RPMI7951 (cell line): ENCODE data around the gene MLEC. TPM values are rescaled to one million over a fixed set of nuclear protein-coding genes. Genes with fewer than 3 reads are reported as not detected.
"Not testable (repeated sequence)": the region's sequence is repeated elsewhere in the genome, so short reads cannot be mapped to it uniquely, and the experiment has no call there.

ENCODE experiments used
- DNase-seq: peaks from one replicate; pipeline ENCODE4 v3.0.0-alpha.2; 2012; ENCODE audit warnings: low read depth
- total RNA-seq: library from RNA; depleted of rRNA; stranded (reverse); fragments of >200 nt; shearing (Covaris generic); gene quantifications from 2 replicates; pipeline ENCODE4 v1.2.3, GENCODE V29; 2014

Gene MLEC
- total RNA-seq, 1 experiment from 2014 or later: 80.7 TPM

DNA sequence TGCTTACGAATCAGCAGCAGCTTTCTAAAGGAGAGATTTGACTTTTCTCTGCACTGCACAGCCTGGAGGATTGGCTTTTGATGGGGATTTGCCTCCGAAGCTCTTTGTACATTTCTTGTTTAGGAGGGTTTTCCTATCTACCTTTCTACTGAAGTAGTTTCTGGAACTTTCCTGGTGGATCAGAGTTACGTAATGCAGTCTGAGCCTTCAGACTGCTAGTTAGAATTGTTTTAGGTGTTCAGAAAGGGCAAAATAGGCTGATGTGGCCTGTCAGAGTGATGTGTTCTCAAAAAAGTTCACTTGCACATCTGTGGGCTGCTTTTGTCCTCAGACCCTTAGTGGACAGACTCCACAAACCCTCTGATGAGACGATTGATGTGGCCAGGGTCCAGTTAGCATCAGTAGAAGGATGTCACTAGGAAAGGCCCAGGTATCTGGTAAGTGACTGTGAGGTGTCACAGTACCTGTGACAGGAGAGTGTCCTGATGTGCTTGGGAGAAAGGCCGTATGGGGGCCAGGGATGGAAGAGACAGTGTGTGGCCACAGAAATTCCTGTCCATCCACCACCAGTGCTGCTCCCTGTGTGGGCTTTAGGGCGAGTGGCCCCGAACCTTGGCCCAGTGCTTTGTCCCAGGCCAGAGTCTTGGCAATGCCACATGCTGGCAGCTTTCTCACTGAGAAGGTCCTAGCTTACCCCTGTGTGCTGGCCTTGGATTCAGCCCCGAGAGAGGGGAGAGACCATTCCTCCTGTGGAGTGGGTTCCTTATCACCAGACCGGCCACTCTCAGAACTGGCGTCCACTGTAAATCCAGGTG lies 34.2 kb downstream of the MLEC start:
- DNase-seq: no peak

DNA sequence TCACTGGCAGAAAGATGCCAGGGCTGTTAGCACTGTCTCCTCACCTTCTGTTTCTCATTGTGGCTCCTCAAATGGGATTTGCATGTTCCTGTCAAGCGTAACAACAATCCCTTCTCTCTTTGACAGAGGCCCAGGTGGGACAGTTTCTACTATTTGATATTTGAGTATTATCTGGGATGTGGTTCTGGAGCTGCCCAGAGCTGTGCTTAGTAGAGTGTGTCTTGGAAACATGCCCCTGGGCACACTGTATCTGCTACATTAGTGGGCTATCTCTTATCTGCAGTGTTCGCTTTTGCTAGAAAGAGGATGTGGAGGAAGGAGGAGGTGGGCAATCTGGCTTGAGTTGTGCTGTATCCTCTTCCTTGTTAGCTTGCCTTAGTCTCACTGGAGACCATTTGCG lies 34.9 kb downstream of the MLEC start:
- no peak for DNase-seq

DNA sequence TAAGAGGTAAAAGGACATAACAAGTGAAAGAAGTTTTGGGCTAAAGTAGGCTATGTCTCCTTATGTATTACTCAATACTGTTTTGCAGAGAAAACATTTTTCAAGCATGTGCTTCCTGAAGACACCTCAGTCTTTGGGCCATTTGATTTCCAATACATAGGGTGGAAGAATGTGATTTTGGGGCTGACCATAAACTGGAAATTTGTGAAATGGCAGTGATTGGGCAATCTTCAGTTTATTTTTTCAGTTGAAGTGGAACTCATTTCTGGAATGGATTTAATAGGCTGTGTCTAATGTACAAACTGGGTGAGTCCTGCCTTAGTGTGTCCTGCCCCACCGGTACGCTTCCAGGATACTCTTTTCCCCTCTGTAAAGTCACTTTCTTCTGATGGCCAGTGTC lies 35.8 kb downstream of the MLEC start:
- DNase-seq: no peak

DNA sequence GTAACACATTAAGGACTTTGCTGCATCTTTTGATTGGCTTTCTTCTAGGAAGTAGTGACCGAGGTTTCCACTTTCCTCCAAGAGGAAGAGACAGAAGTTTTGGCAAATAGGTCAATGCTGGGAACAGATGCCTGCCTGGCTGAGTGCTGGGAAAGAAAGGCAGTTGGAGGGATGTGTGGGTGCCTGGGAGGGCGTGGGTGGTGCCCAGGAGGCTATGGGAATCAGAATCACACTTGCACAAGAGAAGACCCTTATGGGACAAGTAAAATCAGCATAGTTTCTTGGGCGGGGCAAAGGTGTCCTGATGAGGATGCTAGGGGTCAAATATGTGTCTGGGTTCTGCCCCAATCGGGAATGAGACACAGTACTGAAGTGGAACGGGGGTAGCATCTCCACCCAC lies 37.8 kb downstream of the MLEC start:
- no peak for DNase-seq

DNA sequence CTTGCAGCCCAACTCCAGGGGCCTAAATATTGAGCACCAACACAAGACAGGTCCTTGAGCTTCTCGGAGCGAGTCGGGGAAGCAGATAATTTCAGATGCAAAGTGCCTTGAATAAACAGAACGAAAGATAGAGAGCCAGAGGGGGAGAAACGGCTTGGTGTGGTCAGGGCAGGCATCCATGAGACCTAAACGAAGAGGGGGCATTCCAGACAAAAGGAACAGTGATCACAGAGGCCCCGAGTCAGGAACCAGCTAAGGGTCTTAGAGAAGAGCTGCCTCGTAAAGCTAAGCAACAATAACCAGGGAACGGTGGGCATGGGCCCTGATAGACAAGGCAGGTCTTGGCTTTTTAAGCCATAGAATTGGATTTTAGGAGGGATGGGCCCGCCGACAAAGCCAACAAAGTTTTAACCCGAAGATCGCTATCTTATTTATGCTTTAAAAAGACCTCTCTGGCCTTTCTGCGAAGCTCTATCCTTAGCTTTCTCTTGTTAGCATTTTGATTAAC lies 38.3 kb downstream of the MLEC start:
- no peak for DNase-seq

DNA sequence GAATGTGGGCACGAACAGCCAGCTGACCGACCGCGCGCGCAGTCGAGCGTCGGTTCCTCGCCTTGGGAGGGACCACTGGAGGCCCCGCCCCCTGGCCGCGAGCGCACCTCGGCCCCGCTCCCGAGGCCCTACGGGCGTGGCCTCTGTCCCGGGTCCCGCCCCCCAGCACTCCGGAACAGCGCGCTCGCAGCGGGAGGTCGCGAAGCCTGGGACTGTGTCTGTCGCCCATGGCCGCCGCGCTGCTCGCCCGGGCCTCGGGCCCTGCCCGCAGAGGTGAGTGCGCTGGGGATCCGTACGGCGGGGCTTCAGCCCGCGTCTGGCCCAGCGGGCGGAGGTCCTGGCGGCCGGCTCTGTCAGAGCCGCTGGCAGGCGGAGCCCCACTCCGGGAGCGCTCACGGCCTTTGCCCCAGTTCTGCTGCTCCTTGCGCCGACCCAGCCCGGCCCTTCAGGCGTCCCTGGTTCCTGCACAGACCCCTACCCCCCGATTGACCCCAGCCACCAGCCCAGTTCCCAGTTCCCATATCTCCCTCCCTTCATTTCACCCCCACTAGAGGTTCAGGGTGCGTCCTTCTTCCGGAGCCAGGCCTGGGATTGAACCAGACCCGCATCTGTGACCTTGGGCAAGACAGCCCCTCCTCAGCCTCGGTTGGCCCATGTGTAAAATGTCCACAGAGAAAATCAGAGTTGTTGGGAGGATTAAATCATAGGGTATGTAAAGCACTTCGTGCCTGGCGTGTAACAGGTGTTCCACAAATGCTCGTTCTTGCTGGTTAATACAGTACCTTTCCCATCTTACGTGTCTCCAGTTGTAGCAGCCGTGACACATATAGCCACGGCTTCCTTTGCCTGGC lies 38.9 kb downstream of the MLEC start, which contains the start of gene ACADS:
Gene ACADS, plus strand, starts transcription at position 168 of the 851 bp plus-strand sequence. Its CDS starts 60 bp downstream, at position 228.
- peak; percentile 79 for DNase-seq

DNA sequence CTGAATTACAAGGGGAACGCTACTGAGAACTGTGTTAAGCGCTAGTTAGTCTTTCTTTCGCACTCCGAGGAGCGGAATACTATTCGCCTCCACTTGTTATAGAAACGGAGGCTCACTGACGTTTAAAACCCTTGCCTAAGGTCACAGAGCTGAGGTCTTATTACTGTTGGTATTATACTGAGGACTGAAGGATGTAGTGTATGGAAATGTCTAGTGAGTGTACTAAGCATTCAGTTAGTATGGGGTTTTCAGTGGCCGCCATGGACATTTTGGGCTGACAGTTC lies 39.5 kb downstream of the MLEC start:
- DNase-seq: no peak

DNA sequence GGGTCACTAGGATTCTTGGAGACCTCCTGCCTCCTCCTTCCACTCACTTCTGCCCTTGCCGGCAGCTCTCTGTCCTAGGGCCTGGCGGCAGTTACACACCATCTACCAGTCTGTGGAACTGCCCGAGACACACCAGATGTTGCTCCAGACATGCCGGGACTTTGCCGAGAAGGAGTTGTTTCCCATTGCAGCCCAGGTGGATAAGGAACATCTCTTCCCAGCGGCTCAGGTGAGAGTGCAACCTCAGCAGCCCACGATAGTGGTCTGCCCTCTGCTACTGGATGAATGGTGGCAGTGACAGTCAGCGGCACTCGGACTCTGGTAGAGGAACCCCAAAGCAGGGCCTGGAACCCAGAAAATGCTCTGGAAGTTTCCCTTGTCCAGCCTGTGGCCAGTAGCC lies 40.0 kb downstream of the MLEC start:
- DNase-seq: no peak

DNA sequence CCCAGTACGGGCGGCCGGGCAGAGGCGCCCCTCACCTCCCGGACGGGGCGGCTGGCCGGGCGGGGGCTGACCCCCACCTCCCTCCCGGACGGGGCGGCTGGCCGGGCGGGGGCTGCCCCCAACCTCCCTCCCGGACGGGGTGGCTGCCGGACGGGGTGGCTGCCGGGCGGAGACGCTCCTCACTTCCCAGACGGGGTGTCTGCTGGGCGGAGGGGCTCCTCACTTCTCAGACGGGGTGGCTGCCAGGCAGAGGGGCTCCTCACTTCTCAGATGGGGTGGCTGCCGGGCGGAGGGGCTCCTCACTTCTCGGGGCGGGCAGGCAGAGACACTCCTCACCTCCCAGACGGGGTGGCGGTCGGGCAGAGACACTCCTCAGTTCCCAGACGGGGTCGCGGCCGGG lies 45.2 kb downstream of the MLEC start:
- DNase-seq: not testable (repeated sequence)

DNA sequence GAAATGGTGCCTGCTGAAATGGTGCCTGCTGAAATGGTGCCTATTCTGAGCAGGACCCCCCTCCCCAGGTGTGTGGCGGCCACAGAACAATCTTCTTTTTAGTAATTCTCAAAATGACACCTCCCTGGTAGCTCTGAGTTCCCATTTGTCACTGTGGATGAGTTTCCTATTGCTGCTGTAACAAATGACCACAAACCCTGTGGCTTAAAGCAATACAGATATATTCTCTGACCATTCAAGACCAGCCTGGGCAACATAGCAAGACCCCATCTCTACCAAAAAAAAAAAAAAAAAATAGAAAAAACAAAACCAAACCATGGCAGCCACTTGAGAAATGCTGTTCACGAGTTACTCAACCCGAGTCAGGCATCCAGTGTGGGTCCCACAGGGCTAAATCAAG lies 46.6 kb downstream of the MLEC start:
- DNase-seq: no peak

DNA sequence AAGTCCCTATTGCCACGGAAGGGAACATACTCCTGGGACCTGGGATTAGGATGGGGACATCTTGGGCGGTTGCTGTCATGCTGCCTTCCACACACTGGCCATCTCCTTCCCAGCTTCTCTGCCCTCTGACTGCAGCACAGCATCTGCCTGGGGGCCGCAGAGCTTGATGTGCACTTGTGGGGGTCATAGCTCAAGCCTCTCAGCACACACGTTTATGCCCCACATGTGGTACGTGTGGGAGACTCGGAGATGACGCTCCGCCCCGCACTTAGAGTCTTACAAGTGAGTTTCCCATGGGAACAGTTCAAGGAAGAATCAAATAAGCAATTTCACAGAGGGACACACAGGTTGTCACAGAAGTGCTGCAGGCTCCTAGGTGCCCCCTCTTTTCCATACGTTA lies 47.3 kb downstream of the MLEC start:
- no peak for DNase-seq

DNA sequence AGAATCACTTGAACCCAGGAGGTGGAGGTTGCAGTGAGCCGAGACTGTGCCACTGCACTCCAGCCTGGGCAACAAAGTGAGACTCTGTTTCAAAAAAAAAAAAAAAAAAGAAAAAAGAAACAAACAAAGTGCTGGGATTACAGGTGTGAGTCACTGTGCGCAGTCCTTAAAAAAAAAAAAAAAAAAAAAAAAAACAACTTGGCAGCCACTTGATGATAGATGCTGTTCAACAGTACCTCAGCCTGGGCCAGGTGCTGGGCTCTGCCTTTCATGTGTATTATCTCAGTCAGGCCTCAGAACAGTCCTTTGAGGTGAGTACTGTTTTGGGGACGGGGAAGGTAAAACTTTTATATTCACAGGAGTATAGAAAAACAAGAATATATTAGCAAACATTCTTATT lies 48.2 kb downstream of the MLEC start:
- DNase-seq: no peak

DNA sequence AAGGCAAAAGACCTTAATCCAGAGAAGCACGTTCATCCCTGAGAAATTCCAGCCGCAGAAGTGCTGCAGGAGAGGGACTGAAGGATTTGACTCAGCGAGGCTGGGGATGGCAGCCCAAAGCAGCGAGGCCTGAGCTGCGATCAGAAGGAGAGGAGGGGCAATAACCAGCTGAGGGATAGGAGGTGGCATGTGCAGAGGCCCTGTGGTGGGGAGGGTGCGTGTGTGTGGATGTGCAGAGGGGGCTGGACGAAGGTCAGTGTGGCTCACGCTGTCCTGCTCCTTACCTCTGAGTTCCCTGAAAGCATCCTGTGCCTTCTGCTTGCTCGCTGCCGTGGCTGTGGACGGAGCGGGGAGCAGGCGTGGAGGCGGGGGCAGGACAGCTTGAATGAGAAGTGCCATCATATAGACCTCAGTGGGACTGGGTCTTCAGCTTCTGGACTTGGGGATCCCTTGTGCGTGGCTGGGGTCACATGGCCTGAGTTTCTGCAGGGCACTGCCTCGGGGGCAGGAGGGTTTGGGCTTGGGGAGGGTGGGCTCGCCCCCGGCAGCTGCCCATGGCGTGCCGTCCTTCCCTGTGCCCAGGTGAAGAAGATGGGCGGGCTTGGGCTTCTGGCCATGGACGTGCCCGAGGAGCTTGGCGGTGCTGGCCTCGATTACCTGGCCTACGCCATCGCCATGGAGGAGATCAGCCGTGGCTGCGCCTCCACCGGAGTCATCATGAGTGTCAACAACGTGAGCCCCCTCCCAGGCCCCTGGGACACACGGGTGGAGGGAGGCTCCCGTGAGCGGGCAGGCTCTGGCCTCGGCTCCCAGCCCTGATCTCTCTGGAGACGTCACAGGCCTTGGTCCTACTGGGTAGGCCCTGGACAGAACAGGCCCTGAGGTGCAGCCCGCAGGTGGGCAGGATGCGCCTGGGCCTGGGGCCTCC lies 49.7 kb downstream of the MLEC start:
- DNase-seq: no peak

DNA sequence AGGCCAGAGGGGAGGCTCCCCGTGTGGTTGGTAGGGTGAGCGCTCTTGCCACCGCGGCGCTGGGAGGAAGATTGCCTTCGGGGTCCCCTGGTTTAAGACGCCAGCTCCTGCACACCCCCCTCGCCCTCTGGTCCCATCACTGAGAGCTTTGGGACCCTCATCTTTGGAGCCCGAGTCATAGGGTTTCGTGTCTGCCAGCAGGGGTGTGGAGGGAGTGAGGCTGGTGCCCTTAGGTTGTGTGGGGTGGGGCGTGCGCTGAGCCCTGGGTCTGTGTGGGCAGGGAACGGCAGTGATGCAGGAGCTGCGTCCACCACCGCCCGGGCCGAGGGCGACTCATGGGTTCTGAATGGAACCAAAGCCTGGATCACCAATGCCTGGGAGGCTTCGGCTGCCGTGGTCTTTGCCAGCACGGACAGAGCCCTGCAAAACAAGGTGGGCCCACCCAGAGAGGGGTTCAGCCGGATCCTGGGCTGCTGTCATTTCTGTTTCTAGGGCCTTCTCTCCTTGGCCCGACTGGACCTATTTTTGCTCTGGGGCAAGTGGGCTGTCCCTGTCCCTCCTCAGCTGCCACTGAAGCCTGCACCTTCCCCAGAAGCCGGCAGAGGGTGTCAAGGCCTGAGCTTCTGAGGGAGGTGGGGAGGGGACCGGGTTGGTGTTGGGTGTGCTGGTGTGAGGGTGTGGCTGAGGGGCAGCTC lies 50.8 kb downstream of the MLEC start:
- no peak for DNase-seq

DNA sequence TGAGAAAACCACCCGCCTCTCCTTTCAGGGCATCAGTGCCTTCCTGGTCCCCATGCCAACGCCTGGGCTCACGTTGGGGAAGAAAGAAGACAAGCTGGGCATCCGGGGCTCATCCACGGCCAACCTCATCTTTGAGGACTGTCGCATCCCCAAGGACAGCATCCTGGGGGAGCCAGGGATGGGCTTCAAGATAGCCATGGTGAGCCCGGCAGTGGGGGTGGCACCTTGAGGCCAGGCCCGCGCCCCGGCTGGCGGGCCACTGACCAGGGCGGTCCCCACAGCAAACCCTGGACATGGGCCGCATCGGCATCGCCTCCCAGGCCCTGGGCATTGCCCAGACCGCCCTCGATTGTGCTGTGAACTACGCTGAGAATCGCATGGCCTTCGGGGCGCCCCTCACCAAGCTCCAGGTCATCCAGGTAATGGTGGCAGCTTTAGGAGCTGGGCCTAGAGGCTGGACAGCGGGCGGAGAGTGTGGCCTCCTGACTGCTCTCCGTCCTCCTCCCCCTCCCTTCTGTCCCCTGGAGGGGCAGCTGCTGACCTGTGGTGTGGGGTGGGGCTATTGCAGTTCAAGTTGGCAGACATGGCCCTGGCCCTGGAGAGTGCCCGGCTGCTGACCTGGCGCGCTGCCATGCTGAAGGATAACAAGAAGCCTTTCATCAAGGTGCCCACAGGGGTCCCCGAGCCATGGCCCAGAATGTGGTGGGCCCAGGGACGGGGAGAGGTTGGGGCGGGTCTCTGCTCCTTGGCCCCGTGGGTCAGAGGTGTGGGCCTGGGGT lies 51.5 kb downstream of the MLEC start:
- no peak for DNase-seq

DNA sequence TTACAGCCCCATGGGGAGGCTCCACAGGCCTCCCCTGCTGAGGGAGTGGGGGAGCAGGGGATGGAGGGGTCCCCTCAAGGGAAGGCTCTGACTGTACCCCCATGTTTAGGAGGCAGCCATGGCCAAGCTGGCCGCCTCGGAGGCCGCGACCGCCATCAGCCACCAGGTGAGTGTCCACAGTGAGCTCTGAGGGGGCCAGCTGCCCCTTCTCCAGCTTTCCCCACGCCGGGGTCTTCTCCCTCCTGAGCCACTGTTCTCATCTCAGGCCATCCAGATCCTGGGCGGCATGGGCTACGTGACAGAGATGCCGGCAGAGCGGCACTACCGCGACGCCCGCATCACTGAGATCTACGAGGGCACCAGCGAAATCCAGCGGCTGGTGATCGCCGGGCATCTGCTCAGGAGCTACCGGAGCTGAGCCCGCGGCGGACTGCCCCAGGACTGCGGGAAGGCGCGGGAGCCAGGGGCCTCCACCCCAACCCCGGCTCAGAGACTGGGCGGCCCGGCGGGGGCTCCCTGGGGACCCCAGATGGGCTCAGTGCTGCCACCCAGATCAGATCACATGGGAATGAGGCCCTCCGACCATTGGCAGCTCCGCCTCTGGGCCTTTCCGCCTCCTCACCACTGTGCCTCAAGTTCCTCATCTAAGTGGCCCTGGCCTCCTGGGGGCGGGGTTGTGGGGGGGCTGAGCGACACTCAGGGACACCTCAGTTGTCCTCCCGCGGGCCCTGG lies 52.2 kb downstream of the MLEC start:
- no peak for DNase-seq

DNA sequence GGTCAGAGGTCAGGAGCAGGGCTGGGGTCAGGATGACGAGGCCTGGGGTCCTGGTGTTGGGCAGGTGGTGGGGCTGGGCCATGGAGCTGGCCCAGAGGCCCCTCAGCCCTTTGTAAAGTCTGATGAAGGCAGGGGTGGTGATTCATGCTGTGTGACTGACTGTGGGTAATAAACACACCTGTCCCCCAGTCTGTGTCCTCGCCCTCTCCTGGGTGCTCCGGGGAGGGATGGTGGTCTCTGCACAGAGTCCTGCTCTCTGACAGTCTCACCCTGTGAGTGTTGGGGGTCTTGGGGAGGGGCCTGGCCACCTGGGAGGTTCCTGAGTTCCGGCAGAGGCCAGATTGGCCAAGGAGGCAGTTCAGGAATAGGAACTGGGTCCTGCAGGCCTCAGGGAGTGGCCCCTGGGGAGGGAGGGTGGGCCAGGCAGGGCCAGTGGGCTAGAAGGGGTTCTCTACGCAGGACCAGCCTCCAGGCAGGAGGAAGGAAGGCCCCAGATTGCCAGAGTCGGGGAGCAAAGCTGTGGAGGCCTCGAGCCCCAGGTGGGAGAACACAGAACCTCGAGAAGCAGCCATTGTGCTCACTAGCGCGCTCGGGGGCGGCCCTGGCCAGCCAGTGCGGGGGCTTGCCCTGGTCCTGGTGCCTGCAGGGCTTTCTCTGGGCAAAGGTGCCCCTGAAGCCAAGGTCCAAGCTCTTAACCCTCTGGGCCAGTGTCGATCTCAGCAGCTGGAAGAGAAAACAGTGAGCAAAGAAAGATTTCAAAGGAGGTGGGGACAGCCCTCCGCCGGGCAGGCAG lies 53.1 kb downstream of the MLEC start:
- DNase-seq: no peak

DNA sequence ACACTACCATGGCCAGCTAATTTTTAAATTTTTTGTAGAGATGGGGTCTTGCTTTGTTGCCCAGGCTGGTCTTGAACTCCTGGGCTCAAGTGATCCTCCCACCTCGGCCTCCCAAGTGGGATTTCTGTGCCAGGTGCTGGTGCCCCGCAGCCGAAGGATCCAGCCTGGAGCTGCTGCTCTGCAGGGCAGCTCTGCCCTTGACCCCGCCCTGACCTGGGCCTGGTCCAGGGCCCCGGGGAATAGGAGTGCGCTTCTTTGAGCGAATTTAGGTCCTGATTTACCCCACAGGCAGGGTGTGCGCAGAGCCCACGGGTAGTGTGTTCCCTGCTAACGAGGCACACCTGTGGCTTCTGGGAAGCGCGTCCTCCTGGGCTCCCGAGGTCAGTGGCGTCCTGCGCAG lies 53.9 kb downstream of the MLEC start:
- DNase-seq: no peak
